NCI-H2029 (cell line): ENCODE measurements around the gene NT5DC4.

Source experiments
- DNase-seq: peaks from one replicate; lab custom pipeline; 2025; lab: John Stamatoyannopoulos, UW

NT5DC4 gene

DNA sequence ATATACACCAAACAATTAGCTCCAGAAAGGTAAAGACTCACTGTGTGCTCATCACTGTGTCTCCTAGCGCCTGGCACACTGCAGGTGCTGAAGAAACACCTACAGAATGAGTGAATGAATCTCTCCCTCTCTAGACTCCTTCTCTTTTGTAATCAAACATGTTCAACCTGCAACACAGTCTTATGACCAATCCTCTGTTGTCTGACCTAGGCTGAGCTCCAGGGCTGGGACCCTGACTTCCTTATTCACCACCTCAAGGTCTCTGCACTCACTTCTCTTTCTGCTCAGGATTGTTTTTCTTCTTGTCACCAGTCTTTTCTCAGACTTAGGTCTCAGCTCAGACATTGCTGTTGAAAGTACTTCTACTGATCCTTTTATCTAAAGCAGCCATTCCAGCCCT lies 33.7 kb downstream of the NT5DC4 start:
- no peak for DNase-seq

DNA sequence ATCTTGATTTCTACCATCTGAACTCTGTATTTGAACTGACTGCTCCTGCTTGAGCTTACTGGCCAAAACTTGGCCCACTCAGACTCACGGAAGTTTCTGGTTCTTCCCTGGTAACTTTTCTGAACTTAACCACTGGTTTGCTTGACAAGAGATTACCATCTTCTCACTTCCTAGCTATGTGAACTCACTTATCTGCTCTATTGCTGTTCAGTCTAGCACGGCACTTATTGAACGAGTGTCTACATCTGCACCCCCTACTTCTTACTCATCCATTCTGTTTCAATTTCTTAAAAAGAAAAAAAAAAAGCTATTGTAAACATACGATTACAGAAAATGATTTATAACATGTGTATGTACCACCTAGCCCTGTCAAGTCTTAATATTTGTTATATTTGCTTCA lies 34.6 kb downstream of the NT5DC4 start:
- DNase-seq, result no peak

DNA sequence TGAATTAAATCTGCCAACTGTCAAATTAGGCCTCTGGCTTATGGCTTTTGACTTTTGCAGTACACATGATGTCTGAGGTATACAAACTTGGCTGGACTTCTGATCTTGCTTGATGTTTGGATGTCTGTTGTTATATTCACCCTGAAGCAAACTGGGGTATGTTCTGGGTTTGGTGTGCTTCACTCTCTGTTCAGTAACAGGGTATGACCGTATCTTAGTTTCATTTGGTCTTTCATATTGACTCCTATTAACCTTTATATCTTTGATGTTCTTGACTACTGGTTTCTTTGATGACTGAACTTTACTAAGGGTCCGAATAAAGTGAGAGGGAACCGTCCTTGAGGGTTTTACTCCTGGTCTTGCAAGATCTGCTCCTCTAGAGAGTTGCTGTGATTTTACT lies 35.4 kb downstream of the NT5DC4 start:
- DNase-seq, result no peak

GRCh38 chr2:112757265-112757664 lies 36.4 kb downstream of the NT5DC4 start:
- no peak for DNase-seq

DNA sequence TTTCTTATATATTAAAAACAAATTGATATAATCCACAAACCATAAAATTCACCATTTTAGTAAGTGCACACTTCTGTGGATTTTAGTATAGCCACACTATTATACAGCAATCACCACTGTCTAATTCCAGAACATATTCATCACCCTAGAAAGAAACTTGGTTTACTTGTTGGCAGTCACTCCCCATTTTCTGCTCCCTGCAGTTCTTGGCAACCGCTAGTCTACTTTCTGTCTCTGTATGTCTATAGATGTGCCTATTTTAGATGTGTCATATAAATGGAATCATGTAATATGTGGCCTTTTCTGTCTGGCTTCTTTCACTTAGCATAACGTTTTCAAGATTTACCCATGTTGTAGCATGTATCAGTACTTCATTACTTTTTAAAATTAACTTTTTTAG lies 37.9 kb downstream of the NT5DC4 start:
- no peak for DNase-seq

- no peak for DNase-seq
Measured at GRCh38 chr2:112760149-112760548, 39.3 kb downstream of the NT5DC4 start.

DNA sequence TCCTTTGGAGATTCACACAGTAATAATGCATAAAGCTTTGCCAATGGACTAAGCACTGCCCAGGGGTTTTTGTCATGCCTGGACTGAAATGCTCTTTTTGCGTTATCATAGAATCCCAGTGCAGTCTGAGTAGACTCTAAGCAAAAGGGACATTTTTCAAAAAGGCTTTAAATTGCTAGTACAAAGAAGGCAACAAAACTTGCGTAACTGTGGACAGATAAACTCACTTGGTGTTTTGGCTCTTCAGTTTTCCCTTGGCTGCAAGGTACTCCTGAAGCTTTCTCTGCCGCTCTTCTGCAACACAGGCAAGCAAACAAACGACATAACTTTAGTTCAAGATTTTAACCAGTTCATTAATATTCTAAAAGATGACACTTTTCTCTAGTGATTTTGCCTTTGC lies 41.5 kb downstream of the NT5DC4 start:
- no peak for DNase-seq

- DNase-seq, result peak; percentile 97
Measured at GRCh38 chr2:112764071-112765044, 43.5 kb downstream of the NT5DC4 start, which contains the start of gene CKAP2L. TSS of gene CKAP2L (minus strand) at chr2:112764609. CDS start at chr2:112764598, 11 bp downstream.

- DNase-seq, result no peak
Measured at GRCh38 chr2:112765251-112765650, 44.4 kb downstream of the NT5DC4 start.

DNA sequence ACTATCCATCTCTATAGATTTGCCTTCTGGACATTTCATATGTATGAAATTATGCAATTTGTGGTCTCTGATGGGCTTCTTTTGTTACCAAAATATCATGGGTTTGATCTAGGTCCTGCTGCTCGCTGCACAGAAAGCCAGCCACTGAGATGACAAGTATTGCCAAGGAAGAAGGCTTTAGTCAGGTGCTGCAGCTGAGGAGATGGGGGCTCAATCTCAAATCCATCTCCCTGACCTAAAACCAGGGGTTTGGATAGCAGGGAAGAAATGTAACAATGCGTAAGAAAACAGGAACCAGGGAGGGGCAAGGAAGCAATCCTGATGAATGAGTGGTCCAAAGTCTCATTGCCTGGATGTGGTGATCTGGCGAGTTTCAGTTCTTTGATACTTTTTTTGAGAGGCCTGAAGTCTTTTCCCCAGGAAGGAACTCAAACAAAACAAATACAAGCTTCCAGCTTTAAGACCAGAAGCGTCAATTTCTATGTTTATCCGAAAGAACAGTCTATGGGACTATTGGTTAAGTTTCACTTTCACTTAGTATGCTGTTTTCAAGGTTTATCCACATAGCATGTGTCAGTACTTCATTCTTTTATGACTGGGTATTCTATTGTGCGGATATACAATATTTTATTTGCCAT lies 47.0 kb downstream of the NT5DC4 start:
- no peak for DNase-seq

DNA sequence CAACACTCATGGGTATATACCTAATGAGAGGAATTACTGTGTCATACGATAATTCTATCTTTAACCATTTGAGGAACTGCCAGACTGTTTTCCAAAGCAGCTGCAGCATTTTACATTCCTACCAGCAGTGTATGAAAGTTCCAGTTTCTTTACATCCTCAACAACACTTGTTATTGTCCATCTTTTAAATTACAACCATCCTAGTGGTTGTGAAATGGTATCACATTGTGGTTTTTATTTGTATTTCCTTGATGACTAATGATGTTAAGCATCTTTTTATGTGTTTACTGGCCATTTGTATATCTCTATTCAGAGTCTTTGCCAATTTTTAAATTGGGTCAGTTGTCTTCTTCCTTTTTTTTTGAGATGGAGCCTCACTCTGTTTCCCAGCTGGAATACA lies 47.6 kb downstream of the NT5DC4 start:
- no peak for DNase-seq

DNA sequence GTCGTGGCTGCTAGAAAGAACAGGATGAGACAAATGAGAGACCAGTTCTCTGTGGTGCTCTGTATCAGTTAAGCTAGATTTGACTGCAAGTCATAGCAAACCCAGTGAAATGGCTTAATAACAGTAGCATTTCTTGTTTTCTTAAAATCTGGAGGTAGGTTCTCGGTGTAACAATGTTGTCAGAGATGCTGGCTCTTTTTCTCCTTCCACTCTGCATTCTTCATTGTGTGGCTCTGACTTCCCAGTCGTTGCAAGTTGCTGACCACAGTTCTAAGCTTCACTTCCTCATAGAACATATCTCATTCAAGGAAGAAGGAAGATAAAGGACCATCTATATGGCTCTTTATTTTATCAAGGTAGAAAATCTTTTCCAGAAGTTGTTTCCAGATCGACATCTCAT lies 51.5 kb downstream of the NT5DC4 start:
- no peak for DNase-seq

GRCh38 chr2:112772911-112773475 lies 52.2 kb downstream of the NT5DC4 start:
- DNase-seq, result no peak

DNA sequence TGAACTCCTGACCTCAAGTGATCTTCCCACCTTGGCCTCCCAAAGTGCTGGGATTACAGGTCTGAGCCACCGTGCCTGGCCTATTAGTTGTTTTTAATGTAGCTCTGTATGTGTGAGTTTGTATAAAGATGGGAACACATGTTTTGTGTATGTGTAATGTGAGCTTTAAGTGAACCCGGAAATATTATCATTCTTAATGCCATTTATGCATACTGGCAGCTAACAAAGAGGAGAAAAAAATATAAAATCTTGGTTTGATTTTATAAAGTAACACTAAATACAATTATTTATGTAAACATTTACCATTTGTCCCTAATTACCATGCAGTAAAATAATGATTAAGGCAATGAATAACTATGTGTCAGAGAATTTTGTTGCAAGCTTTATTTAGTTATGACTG lies 52.7 kb downstream of the NT5DC4 start:
- no peak for DNase-seq

DNA sequence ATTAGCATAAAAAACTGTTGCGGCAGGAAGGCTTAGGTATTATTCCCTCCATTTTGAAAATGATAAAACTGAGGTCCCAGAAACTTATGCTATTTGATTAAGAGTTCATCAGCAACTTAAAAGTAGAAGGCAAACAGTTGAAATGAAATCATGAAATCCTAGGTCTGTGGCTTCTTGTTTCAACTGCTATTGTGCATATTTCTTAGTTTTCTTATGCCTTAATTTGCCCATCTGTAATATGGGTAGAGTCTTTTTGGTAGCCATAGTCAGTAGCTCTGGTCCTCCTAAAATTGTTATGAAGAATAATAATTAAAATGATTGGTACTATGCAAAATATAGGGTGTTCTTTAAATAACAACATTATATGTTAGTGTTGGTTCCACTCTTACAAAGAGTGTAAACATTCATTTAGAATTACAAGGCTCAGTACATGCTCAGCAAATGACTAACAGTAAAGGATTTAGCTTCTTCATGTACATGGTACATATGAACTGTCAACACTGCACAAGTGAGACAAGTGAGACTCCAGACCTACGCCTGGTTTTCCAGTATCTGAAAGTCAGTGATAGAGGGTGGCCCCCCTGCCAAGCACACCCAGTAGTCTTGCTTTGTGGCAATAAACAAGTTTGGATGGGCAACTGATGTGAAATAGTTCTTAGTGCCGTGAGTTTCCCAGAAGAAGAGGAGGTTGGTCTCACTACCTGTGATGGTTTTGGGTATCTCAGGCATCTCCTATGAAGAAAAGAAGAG lies 53.9 kb downstream of the NT5DC4 start:
- DNase-seq, result no peak

DNA sequence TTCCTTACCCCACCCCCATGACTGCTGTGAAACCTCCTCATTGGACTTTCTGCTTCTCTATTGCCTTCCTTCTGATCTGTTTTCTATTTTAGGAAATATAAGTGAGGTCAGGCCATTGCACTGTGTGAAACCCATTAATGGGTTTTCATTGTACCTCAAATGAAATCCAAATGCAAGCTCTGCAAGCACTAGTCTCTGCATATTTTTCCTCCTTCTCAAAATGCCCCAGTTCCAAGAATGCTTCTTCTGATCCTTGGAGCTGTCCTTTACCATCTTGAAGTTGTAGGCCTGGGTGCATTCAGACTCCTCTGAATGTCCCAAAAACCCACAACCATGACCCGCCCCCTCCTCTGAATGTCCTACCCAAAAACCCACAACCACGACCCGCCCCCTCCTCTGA lies 55.3 kb downstream of the NT5DC4 start:
- no peak for DNase-seq

GRCh38 chr2:112777036-112777435 lies 56.2 kb downstream of the NT5DC4 start:
- DNase-seq, result no peak

DNA sequence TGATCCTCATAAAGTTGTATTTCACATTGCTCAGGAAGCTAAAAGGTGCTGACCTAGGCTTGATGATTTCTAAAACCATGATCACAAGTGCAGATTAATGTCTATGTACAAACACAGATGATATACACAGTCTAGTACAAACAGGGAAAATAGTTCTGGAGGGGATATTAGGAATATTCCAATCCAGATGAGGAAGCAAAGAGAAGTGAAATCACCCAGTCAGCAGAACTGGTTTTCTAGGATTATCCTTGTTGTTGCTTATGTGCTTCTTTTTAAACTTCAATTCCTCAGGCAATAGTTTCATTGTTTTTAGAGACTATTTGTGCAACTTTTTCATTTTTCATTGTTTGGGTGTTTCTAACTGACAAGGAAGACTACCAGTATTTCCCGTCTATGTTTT lies 58.8 kb downstream of the NT5DC4 start:
- DNase-seq, result no peak

- no peak for DNase-seq
Measured at GRCh38 chr2:112782234-112782799, 61.5 kb downstream of the NT5DC4 start.

- no peak for DNase-seq
Measured at GRCh38 chr2:112783187-112783714, 62.4 kb downstream of the NT5DC4 start.
